B cell (primary cell): ENCODE data around the gene DVL1. TPM values are rescaled to one million over a fixed set of nuclear protein-coding genes. Genes with fewer than 3 reads are reported as not detected.

Experiments
- ATAC-seq: fragments of 200-7000 bp; cut with Tn5 transposase; one replicate; pipeline ENCODE4 v1.10.0; 2021; ENCODE audit warnings: low read depth, mild to moderate bottlenecking, moderate number of reproducible peaks, moderate library complexity
- CTCF ChIA-PET: fragments of 350-600 bp; sonication (Branson Sonifier 250); formaldehyde crosslinking; loops from one replicate; lab custom pipeline; 2021; ENCODE audit warnings: antibody characterized with exemption, inconsistent platforms; lab: Charles Lee
- POLR2A ChIA-PET: fragments of 350-600 bp; sonication (Branson Sonifier 250); formaldehyde crosslinking; loops from one replicate; lab custom pipeline; 2021; ENCODE audit warnings: antibody characterized with exemption; lab: Charles Lee
- DNase-seq: peaks from one replicate; pipeline ENCODE4 v3.0.0; 2013
- H2AFZ ChIP-seq: 2 replicates; pipeline ENCODE4 v1.6.1; 2012; ENCODE audit warnings: mild to moderate bottlenecking, low read depth, low read length; ENCODE audit not compliant: insufficient read depth, poor library complexity, severe bottlenecking
- H3K27ac ChIP-seq, 2 donors: 1 replicate in 1 of 2; 2 replicates in 1 of 2; pipeline ENCODE4 v1.5.1; 2012 to 2013; ENCODE audit warnings: low read length in 2 of 2, mild to moderate bottlenecking in 2 of 2, moderate library complexity in 1 of 2
- H3K27me3 ChIP-seq, 4 experiments: fragments of 200-600 bp in 1 of 4; sonication (generic) in 1 of 4; replicated peaks in 1 of 4; 1 replicate in 2 of 4; 2 replicates in 2 of 4; pipeline versions ENCODE4 v1.6.1 to v1.7.0; 2013 to 2016; ENCODE audit warnings: low read length in 3 of 4, mild to moderate bottlenecking in 2 of 4, mixed read lengths in 1 of 4, moderate library complexity in 1 of 4; ENCODE audit not compliant: insufficient read depth in 4 of 4, control insufficient read depth in 3 of 4; ENCODE audit errors: control extremely low read depth in 1 of 4
- H3K36me3 ChIP-seq, 2 experiments: replicated peaks in 1 of 2; 1 replicate in 1 of 2; 2 replicates in 1 of 2; pipeline versions ENCODE4 v1.6.1 to v1.7.1; 2013; ENCODE audit warnings: low read length in 1 of 2; ENCODE audit not compliant: insufficient read depth in 2 of 2, control insufficient read depth in 1 of 2; ENCODE audit errors: control extremely low read depth in 1 of 2, extremely low read depth in 1 of 2
- H3K4me1 ChIP-seq, 2 donors: fragments of 200-600 bp in 1 of 2; sonication (generic) in 1 of 2; 1 replicate in 1 of 2; 2 replicates in 1 of 2; pipeline versions ENCODE4 v1.5.1 to v1.6.1; 2013 to 2017; ENCODE audit warnings: low read length in 2 of 2; ENCODE audit not compliant: control insufficient read depth in 2 of 2, insufficient read depth in 2 of 2
- H3K4me2 ChIP-seq: replicated peaks from 2 replicates; pipeline ENCODE3; 2012; ENCODE audit warnings: mild to moderate bottlenecking, low read depth, low read length; ENCODE audit not compliant: poor library complexity, severe bottlenecking
- H3K4me3 ChIP-seq, 5 experiments: fragments of 200-600 bp in 1 of 5; sonication (generic) in 1 of 5; 1 replicate in 3 of 5; 2 replicates in 2 of 5; pipeline versions ENCODE4 v1.5.1 to v1.7.0; 2011 to 2016; ENCODE audit warnings: low read length in 4 of 5, mild to moderate bottlenecking in 4 of 5, low read depth in 2 of 5, control low read depth in 1 of 5, moderate library complexity in 1 of 5; ENCODE audit not compliant: insufficient read depth in 1 of 5; ENCODE audit errors: control extremely low read depth in 1 of 5, extremely low read depth in 1 of 5
- H3K79me2 ChIP-seq: fragments of 200-600 bp; sonication (generic); one replicate; pipeline ENCODE4 v1.6.0; 2016; ENCODE audit warnings: low read length; ENCODE audit not compliant: control insufficient read depth, insufficient read depth
- H3K9ac ChIP-seq: fragments of 200-600 bp; sonication (generic); 2 replicates; pipeline ENCODE4 v1.6.1; 2017; ENCODE audit warnings: mild to moderate bottlenecking, low read length, moderate library complexity
- H3K9me3 ChIP-seq, 3 donors: one replicate each; pipeline versions ENCODE4 v1.6.1 to v1.7.1; 2013; ENCODE audit warnings: low read length in 2 of 3; ENCODE audit not compliant: control insufficient read depth in 2 of 3, insufficient read depth in 1 of 3; ENCODE audit errors: control extremely low read depth in 1 of 3
- H4K20me1 ChIP-seq: 2 replicates; pipeline ENCODE4 v1.6.0; 2012; ENCODE audit warnings: mild to moderate bottlenecking, low read length; ENCODE audit not compliant: insufficient read depth, control insufficient read depth, poor library complexity, severe bottlenecking
- H3K27ac Mint-ChIP-seq: one replicate; pipeline ENCODE4 v1.8.0; 2021; ENCODE audit warnings: mixed read lengths
- H3K27me3 Mint-ChIP-seq: one replicate; pipeline ENCODE4 v1.8.0; 2021; ENCODE audit warnings: mixed read lengths
- H3K4me1 Mint-ChIP-seq: one replicate; pipeline ENCODE4 v1.8.0; 2021; ENCODE audit warnings: mixed read lengths
- H3K4me3 Mint-ChIP-seq: one replicate; pipeline ENCODE4 v1.8.0; 2021; ENCODE audit warnings: mixed read lengths
- H3K9me3 Mint-ChIP-seq: one replicate; pipeline ENCODE4 v1.8.0; 2022; ENCODE audit warnings: mixed read lengths; ENCODE audit not compliant: insufficient read depth
- EZH2 ChIP-seq: IDR thresholded peaks from 2 replicates; pipeline ENCODE4 v1.6.1; 2012; ENCODE audit warnings: borderline replicate concordance, low read depth, mild to moderate bottlenecking, moderate library complexity, low read length; ENCODE audit not compliant: insufficient read depth, poor library complexity, severe bottlenecking
- WGBS: methylation state at CpG from one replicate; pipeline ENCODE4 v1.1.5; 2013; ENCODE audit warnings: missing lambda C conversion rate; ENCODE audit not compliant: insufficient coverage; 5-methylcytosine and 5-hydroxymethylcytosine counted together
- intact Hi-C: fragments of 100-400 bp; cut with micrococcal nuclease; formaldehyde crosslinking; loops from one replicate; pipeline ENCODE4 v1.10.0; 2022
- polyA plus RNA-seq: library from polyadenylated mRNA; depleted of rRNA; stranded (reverse); fragments of >200 nt; gene quantifications from 2 replicates; pipeline ENCODE4 v1.2.3, GENCODE V29; 2012
- total RNA-seq, 2 donors: library from RNA; stranded (reverse); fragments of 120-200 nt in 1 of 2; gene quantifications; 1 replicate in 1 of 2; 2 replicates in 1 of 2; pipeline versions ENCODE4 v1.2.3 to v1.2.4, GENCODE V29; 2013 to 2022
- TF ChIP-seq, protein P1 (sequence below): fragments of 200-600 bp; IDR thresholded peaks from one replicate; pipeline ENCODE4 v1.8.0; 2022; ENCODE audit warnings: antibody characterized with exemption, mild to moderate bottlenecking

The DVL1 gene
- total and polyA plus RNA-seq, 2 donors (not counting 1 experiment from before 2014, with no cell fraction given), result 46.1 to 53.5 TPM

DNA sequence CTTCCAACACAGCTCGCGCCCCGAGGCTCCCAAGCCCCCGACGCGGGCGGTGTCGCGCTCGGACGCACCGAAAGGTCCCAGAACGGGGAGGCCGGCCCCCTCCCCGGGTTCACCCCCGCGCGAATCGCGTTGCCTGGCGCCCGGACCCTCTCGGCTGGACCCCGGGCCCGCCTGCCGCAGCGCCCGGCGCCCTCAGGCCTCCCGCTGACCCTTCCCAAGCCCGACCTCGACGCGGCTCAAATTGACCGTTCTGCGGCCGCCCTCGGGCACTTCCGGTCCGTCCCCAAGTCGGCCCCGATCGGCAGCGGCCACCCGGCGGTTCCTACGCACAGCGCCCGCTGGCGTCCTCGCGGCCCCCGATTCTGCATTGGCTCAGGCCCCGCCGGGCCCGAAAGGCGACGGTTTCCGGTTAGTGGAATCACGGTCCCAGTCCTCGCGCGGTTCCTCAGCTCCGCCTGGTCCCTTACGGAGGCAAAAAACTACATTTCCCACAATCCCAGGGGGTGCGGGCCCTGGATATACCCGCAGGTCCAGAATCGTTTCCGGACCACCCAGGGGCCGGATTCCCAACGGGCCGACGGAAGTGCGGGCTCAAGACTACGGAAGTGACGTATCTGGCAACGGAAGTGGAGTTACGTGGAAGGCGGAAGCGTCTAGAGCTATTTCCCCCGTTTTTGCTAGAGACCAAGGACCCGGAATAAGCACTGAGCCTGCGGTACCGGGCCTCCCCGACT lies 25.9 kb upstream of the DVL1 start, which contains the start of gene AURKAIP1:
TSS of gene AURKAIP1 (minus strand) at position 279 of the 734 bp plus-strand sequence. CDS start 451 bp downstream, outside the sequence.
- ChIA-PET CTCF (interaction anchor here (1.0 to 2.0 kb wide), 8 partner anchors 24 to 356 kb away, joined by 3 to 7 read pairs (median 4); partner anchors contain the start of genes CCNL2 and UBE2J2), POLR2A (interaction anchor here (0.6 to 1.9 kb wide), 9 partner anchors 24 to 343 kb away, joined by 3 to 23 read pairs (median 5); partner anchors contain the start of genes CCNL2, MRPL20 and UBE2J2)
- H3K9ac ChIP-seq, result peak within 1 kb of the TSS; percentile 81
- H3K79me2 ChIP-seq, result peaks cover 15% of the 10 kb centered on the region
- Mint-ChIP-seq H3K9me3 (no peaks in the 10 kb centered on the region), H3K27me3 (no peaks in the 10 kb centered on the region), H3K4me1 (peaks cover 11% of the 10 kb centered on the region), H3K4me3 (peak within 1 kb of the TSS; percentile 84), H3K27ac (peak within 1 kb of the TSS; percentile 89)
- H4K20me1 ChIP-seq, result peaks cover 21% of the 10 kb centered on the region
- DNase-seq (peak; percentile 100), ATAC-seq (peak; percentile 89)
- H3K36me3 ChIP-seq, result peaks cover 0 to 10% of the 10 kb centered on the region in 2 experiments
- H3K4me2 ChIP-seq, result peak within 1 kb of the TSS; percentile 84
- under 1% methylated on average over 82 of the region's 85 CpGs for WGBS
- H3K4me3 ChIP-seq, result peak within 1 kb of the TSS; percentile 61 to 93 (median 78)
- peak within 1 kb of the TSS; percentile 75 to 95 for H3K27ac ChIP-seq
- TF ChIP-seq, protein P1, sequence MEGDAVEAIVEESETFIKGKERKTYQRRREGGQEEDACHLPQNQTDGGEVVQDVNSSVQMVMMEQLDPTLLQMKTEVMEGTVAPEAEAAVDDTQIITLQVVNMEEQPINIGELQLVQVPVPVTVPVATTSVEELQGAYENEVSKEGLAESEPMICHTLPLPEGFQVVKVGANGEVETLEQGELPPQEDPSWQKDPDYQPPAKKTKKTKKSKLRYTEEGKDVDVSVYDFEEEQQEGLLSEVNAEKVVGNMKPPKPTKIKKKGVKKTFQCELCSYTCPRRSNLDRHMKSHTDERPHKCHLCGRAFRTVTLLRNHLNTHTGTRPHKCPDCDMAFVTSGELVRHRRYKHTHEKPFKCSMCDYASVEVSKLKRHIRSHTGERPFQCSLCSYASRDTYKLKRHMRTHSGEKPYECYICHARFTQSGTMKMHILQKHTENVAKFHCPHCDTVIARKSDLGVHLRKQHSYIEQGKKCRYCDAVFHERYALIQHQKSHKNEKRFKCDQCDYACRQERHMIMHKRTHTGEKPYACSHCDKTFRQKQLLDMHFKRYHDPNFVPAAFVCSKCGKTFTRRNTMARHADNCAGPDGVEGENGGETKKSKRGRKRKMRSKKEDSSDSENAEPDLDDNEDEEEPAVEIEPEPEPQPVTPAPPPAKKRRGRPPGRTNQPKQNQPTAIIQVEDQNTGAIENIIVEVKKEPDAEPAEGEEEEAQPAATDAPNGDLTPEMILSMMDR, result peak; percentile 39
- no peak for TF ChIP-seq EZH2
- H2AFZ ChIP-seq, result peak within 1 kb of the TSS; percentile 81
- H3K27me3 ChIP-seq, result no peaks in the 10 kb centered on the region
- H3K9me3 ChIP-seq, result peaks cover 0 to 3% (median 0%) of the 10 kb centered on the region in 3 donors
- H3K4me1 ChIP-seq, result peaks cover 19 to 37% of the 10 kb centered on the region in 2 donors
- intact Hi-C loops, result loop anchor here (1.0 kb wide), 6 partner anchors 24 to 259 kb away; partner anchors contain the start of genes C1orf159, CCNL2, DVL1 and MIB2
